Left forelimb (tissue), 1 donor: ENCODE measurements around the gene COLEC11.
"Not testable (repeated sequence)": the region's sequence is repeated elsewhere in the genome, so short reads cannot be mapped to it uniquely, and the experiment has no call there.

Source experiments
- DNase-seq: peaks from one replicate; pipeline ENCODE4 v3.0.0-alpha.2; 2018; ENCODE audit warnings: low spot score

Gene COLEC11

GRCh38 chr2:3594493-3595281, at the start of gene COLEC11:
COLEC11 (plus strand) TSS chr2:3595112; CDS start chr2:3604341, 9,229 bp downstream.
- peak; percentile 60 for DNase-seq

- no peak for DNase-seq
These were observed 49.0 kb upstream of the COLEC11 start for GRCh38 chr2:3545788-3546478.

GRCh38 chr2:3547915-3548314, 47.0 kb upstream of the COLEC11 start:
- DNase-seq: no peak

GRCh38 chr2:3553946-3554345, 41.0 kb upstream of the COLEC11 start:
- DNase-seq: no peak

GRCh38 chr2:3557639-3558204, 37.2 kb upstream of the COLEC11 start:
- no peak for DNase-seq

- peak; percentile 99 for DNase-seq
These were observed 36.5 kb upstream of the COLEC11 start, which contains the start of gene RNASEH1 for GRCh38 chr2:3558205-3559014. RNASEH1 (minus strand) TSS chr2:3558333; CDS start chr2:3558260, 73 bp downstream.

GRCh38 chr2:3563521-3563976, 31.4 kb upstream of the COLEC11 start:
- no peak for DNase-seq

- DNase-seq: no peak
These were observed 29.8 kb upstream of the COLEC11 start for GRCh38 chr2:3565117-3565516.

GRCh38 chr2:3566806-3567205, 28.1 kb upstream of the COLEC11 start:
- no peak for DNase-seq

- not testable (repeated sequence) for DNase-seq
These were observed 25.3 kb upstream of the COLEC11 start for GRCh38 chr2:3569656-3570055.

GRCh38 chr2:3571284-3571683, 23.6 kb upstream of the COLEC11 start:
- no peak for DNase-seq

GRCh38 chr2:3572620-3573019, 22.3 kb upstream of the COLEC11 start:
- DNase-seq: no peak

- DNase-seq: peak; percentile 9
These were observed 20.8 kb upstream of the COLEC11 start for GRCh38 chr2:3574155-3574554.

GRCh38 chr2:3575534-3576262, 19.2 kb upstream of the COLEC11 start:
- no peak for DNase-seq

- not testable (repeated sequence) for DNase-seq
These were observed 18.7 kb upstream of the COLEC11 start for GRCh38 chr2:3576263-3576630.

- no peak for DNase-seq
These were observed 15.9 kb upstream of the COLEC11 start for GRCh38 chr2:3578987-3579386.

- DNase-seq: peak; percentile 8
These were observed 14.5 kb upstream of the COLEC11 start for GRCh38 chr2:3580449-3580848.

- peak; percentile 25 for DNase-seq
These were observed 13.3 kb upstream of the COLEC11 start for GRCh38 chr2:3581367-3582262.

GRCh38 chr2:3584076-3584475, 10.8 kb upstream of the COLEC11 start:
- DNase-seq: no peak

- DNase-seq: peak; percentile 62
These were observed 10.2 kb upstream of the COLEC11 start for GRCh38 chr2:3584608-3585260.
